ENCODE results near the gene TCERG1L. TPM values are rescaled to one million over a fixed set of nuclear protein-coding genes. Genes with fewer than 3 reads are reported as not detected.

TCERG1L gene
- total and polyA plus RNA-seq, 2 experiments from 2014 or later, result not detected

GRCh38 chr10:131146790-131147189 lies 164.7 kb downstream of the TCERG1L start:
- H3K36me3 ChIP-seq (ENCODE audit: low read depth), result no peaks in the 10 kb centered on the region
- H3K9ac ChIP-seq, result no peak overlapping the region
- no peaks in the 10 kb centered on the region for H3F3A ChIP-seq (ENCODE audit: insufficient read depth)
- no peaks in the 10 kb centered on the region for H3K27me3 ChIP-seq (replicated peaks; ENCODE audit: insufficient read depth)
- in situ Hi-C loops (cut with MboI), result no loop called here
- DNase-seq, result no peak
- no peak overlapping the region for H3K27ac ChIP-seq
- TF ChIP-seq EZH2phosphoT487 (IDR thresholded peaks at IDR 0.05; ENCODE audit: insufficient read depth, low read depth) (no peak), EZH2 (IDR thresholded peaks at IDR 0.05; ENCODE audit: insufficient read depth, poor library complexity, severe bottlenecking) (no peak)
- no peaks in the 10 kb centered on the region for H3K9me3 ChIP-seq (ENCODE audit: low read depth)
- H4K20me1 ChIP-seq (ENCODE audit: insufficient read depth), result no peaks in the 10 kb centered on the region
- H3K4me2 ChIP-seq (ENCODE audit: unreplicated experiment), result no peak overlapping the region
- WGBS, 2 experiments (ENCODE audit: low coverage in 1 of 2, low lambda C conversion rate in 2 of 2, missing lambda C conversion rate in 2 of 2), result 42 to 51% methylated on average over 9 of the region's 9 CpGs
- H2AFZ ChIP-seq, result no peak overlapping the region
- no peaks in the 10 kb centered on the region for H3K9me2 ChIP-seq (ENCODE audit: insufficient read depth)
- H3K4me1 ChIP-seq (ENCODE audit: insufficient read depth), result no peaks in the 10 kb centered on the region
- H3K4me3 ChIP-seq, result no peak overlapping the region
- no peaks in the 10 kb centered on the region for H3K79me2 ChIP-seq (ENCODE audit: insufficient read depth)

GRCh38 chr10:131145756-131146155 lies 165.8 kb downstream of the TCERG1L start:
- no peak for DNase-seq
- Histone ChIP-seq H3F3A (ENCODE audit: insufficient read depth) (no peaks in the 10 kb centered on the region), H3K27me3 (replicated peaks; ENCODE audit: insufficient read depth) (no peaks in the 10 kb centered on the region), H3K4me1 (ENCODE audit: insufficient read depth) (no peaks in the 10 kb centered on the region), H3K4me2 (ENCODE audit: unreplicated experiment) (no peak overlapping the region), H2AFZ (no peak overlapping the region), H3K79me2 (ENCODE audit: insufficient read depth) (no peaks in the 10 kb centered on the region), H3K9me2 (ENCODE audit: insufficient read depth) (no peaks in the 10 kb centered on the region), H3K4me3 (no peak overlapping the region), H3K36me3 (ENCODE audit: low read depth) (no peaks in the 10 kb centered on the region), H3K9ac (no peak overlapping the region), H3K9me3 (ENCODE audit: low read depth) (no peaks in the 10 kb centered on the region), H3K27ac (no peak overlapping the region), H4K20me1 (ENCODE audit: insufficient read depth) (no peaks in the 10 kb centered on the region)
- 4% methylated on average over 6 of the region's 6 CpGs for WGBS, 2 experiments (ENCODE audit: low coverage in 1 of 2, low lambda C conversion rate in 2 of 2, missing lambda C conversion rate in 2 of 2)
- in situ Hi-C loops (cut with MboI), result no loop called here
- TF ChIP-seq EZH2phosphoT487 (IDR thresholded peaks at IDR 0.05; ENCODE audit: insufficient read depth, low read depth), result no peak
- no peak for TF ChIP-seq EZH2 (IDR thresholded peaks at IDR 0.05; ENCODE audit: insufficient read depth, poor library complexity, severe bottlenecking)

GRCh38 chr10:131144711-131145375 lies 166.7 kb downstream of the TCERG1L start:
- no peak overlapping the region for H3K9ac ChIP-seq
- H3K4me1 ChIP-seq (ENCODE audit: insufficient read depth), result no peaks in the 10 kb centered on the region
- no peak overlapping the region for H2AFZ ChIP-seq
- no peaks in the 10 kb centered on the region for H3K36me3 ChIP-seq (ENCODE audit: low read depth)
- no peak for DNase-seq
- in situ Hi-C loops (cut with MboI), result no loop called here
- no peaks in the 10 kb centered on the region for H4K20me1 ChIP-seq (ENCODE audit: insufficient read depth)
- no peaks in the 10 kb centered on the region for H3K79me2 ChIP-seq (ENCODE audit: insufficient read depth)
- H3K9me2 ChIP-seq (ENCODE audit: insufficient read depth), result no peaks in the 10 kb centered on the region
- 13 to 15% methylated on average over 9 of the region's 9 CpGs for WGBS, 2 experiments (ENCODE audit: low coverage in 1 of 2, low lambda C conversion rate in 2 of 2, missing lambda C conversion rate in 2 of 2)
- no peak overlapping the region for H3K27ac ChIP-seq
- no peak overlapping the region for H3K4me3 ChIP-seq
- no peaks in the 10 kb centered on the region for H3F3A ChIP-seq (ENCODE audit: insufficient read depth)
- H3K4me2 ChIP-seq (ENCODE audit: unreplicated experiment), result no peak overlapping the region
- no peaks in the 10 kb centered on the region for H3K27me3 ChIP-seq (replicated peaks; ENCODE audit: insufficient read depth)
- no peak for TF ChIP-seq EZH2 (IDR thresholded peaks at IDR 0.05; ENCODE audit: insufficient read depth, poor library complexity, severe bottlenecking)
- no peak for TF ChIP-seq EZH2phosphoT487 (IDR thresholded peaks at IDR 0.05; ENCODE audit: insufficient read depth, low read depth)
- H3K9me3 ChIP-seq (ENCODE audit: low read depth), result no peaks in the 10 kb centered on the region

DNA sequence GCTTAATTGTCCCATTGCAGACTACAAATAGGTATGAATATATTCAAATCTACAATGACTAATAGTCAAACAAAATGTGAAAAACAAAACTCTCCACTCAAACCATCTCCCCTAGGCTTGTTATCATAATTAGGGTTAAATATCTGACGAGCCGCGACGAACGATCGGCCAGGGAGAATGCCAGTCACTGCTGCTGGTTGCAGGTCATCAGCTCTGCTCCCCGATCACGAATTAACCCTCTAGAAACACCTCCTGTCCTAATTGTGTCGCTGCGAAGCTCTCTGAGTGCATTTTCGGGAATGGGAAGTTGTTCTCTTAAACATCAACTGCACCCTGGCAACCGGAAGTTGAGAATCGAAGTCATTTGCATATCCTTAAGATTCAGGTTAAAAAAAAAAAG lies 167.3 kb downstream of the TCERG1L start:
- Histone ChIP-seq H3K79me2 (ENCODE audit: insufficient read depth) (no peaks in the 10 kb centered on the region), H3K4me2 (ENCODE audit: unreplicated experiment) (no peak overlapping the region), H3K4me3 (no peak overlapping the region), H3K27me3 (replicated peaks; ENCODE audit: insufficient read depth) (no peaks in the 10 kb centered on the region), H3K9me3 (ENCODE audit: low read depth) (no peaks in the 10 kb centered on the region), H3K4me1 (ENCODE audit: insufficient read depth) (no peaks in the 10 kb centered on the region), H3K36me3 (ENCODE audit: low read depth) (no peaks in the 10 kb centered on the region), H3F3A (ENCODE audit: insufficient read depth) (no peaks in the 10 kb centered on the region), H2AFZ (no peak overlapping the region), H4K20me1 (ENCODE audit: insufficient read depth) (no peaks in the 10 kb centered on the region), H3K9me2 (ENCODE audit: insufficient read depth) (no peaks in the 10 kb centered on the region), H3K9ac (no peak overlapping the region), H3K27ac (no peak overlapping the region)
- 56 to 57% methylated on average over 13 of the region's 13 CpGs for WGBS, 2 experiments (ENCODE audit: low coverage in 1 of 2, low lambda C conversion rate in 2 of 2, missing lambda C conversion rate in 2 of 2)
- TF ChIP-seq EZH2 (IDR thresholded peaks at IDR 0.05; ENCODE audit: insufficient read depth, poor library complexity, severe bottlenecking) (no peak), EZH2phosphoT487 (IDR thresholded peaks at IDR 0.05; ENCODE audit: insufficient read depth, low read depth) (no peak)
- no peak for DNase-seq
- in situ Hi-C loops (cut with MboI), result no loop called here
